IMR-90 (cell line): ENCODE data around the gene ZC3H14. TPM values are rescaled to one million over a fixed set of nuclear protein-coding genes. Genes with fewer than 3 reads are reported as not detected.

ENCODE experiments used
- ATAC-seq: fragments of 200-7000 bp; cut with Tn5 transposase; 2 replicates; pipeline ENCODE4 v1.9.1; 2020; ENCODE audit warnings: low read depth, mild to moderate bottlenecking, moderate library complexity
- BruUV-seq: library from RNA; stranded (reverse); fragments of 400-500 nt; replicated peaks from 2 replicates; lab custom pipeline; 2021; lab: Mats Ljungman, UMichigan
- CTCF ChIA-PET: fragments of 300-600 bp; formaldehyde crosslinking; extraction: SDS; loops from one replicate; lab custom pipeline; 2021; ENCODE audit warnings: antibody characterized with exemption; lab: Yijun Ruan, JAX
- POLR2A ChIA-PET: fragments of 300-600 bp; sonication (Branson Sonifier 250); formaldehyde crosslinking; loops from one replicate; lab custom pipeline; 2022; ENCODE audit warnings: antibody characterized with exemption; ENCODE audit not compliant: unreplicated experiment; lab: Charles Lee
- DNase-seq: peaks from one replicate; pipeline ENCODE4 v3.0.0; 2013
- H2AFZ ChIP-seq: replicated peaks from 2 replicates; pipeline ENCODE3; 2013; ENCODE audit warnings: low read length, mild to moderate bottlenecking; ENCODE audit not compliant: poor library complexity
- H2AK5ac ChIP-seq: 2 replicates; pipeline ENCODE4 v1.6.1; 2013; ENCODE audit warnings: low read depth, low read length, inconsistent platforms
- H2AK9ac ChIP-seq: replicated peaks from 2 replicates; pipeline ENCODE3; 2013; ENCODE audit warnings: mild to moderate bottlenecking, low read depth, low read length, moderate library complexity; ENCODE audit not compliant: poor library complexity
- H2BK120ac ChIP-seq: 2 replicates; pipeline ENCODE4 v1.6.1; 2013; ENCODE audit warnings: low read depth, low read length, inconsistent platforms
- H2BK15ac ChIP-seq: 3 replicates; pipeline ENCODE4 v1.6.1; 2013; ENCODE audit warnings: low read depth, low read length, inconsistent platforms
- H2BK20ac ChIP-seq: 2 replicates; pipeline ENCODE4 v1.6.1; 2013; ENCODE audit warnings: low read depth, mild to moderate bottlenecking, inconsistent platforms, low read length, moderate library complexity
- H2BK5ac ChIP-seq: 2 replicates; pipeline ENCODE4 v1.6.1; 2013; ENCODE audit warnings: mild to moderate bottlenecking, low read depth, low read length, inconsistent platforms; ENCODE audit not compliant: poor library complexity, severe bottlenecking
- H3K14ac ChIP-seq: replicated peaks from 2 replicates; pipeline ENCODE4 v1.6.1; 2013; ENCODE audit warnings: low read depth, low read length, inconsistent platforms
- H3K18ac ChIP-seq: 2 replicates; pipeline ENCODE4 v1.6.1; 2013; ENCODE audit warnings: low read depth, low read length, control low read depth
- H3K23ac ChIP-seq: 2 replicates; pipeline ENCODE4 v1.6.1; 2013; ENCODE audit warnings: low read depth, low read length, inconsistent platforms
- H3K27ac ChIP-seq: 2 replicates; pipeline ENCODE4 v1.5.1; 2013; ENCODE audit warnings: mild to moderate bottlenecking, control low read depth, low read length; ENCODE audit not compliant: insufficient read depth
- H3K27me3 ChIP-seq: 2 replicates; pipeline ENCODE4 v1.6.1; 2013; ENCODE audit warnings: low read length; ENCODE audit not compliant: control insufficient read depth, insufficient read depth
- H3K36me3 ChIP-seq: 2 replicates; pipeline ENCODE4 v1.6.1; 2013; ENCODE audit warnings: low read length, mixed read lengths; ENCODE audit not compliant: control insufficient read depth, insufficient read depth
- H3K4ac ChIP-seq: 2 replicates; pipeline ENCODE4 v1.6.1; 2013; ENCODE audit warnings: low read depth, low read length, inconsistent platforms
- H3K4me1 ChIP-seq: 2 replicates; pipeline ENCODE4 v1.6.1; 2013; ENCODE audit warnings: low read length, mixed read lengths; ENCODE audit not compliant: control insufficient read depth, insufficient read depth
- H3K4me2 ChIP-seq: 2 replicates; pipeline ENCODE4 v1.6.1; 2013; ENCODE audit warnings: low read depth, mild to moderate bottlenecking, control low read depth, low read length, moderate library complexity
- H3K4me3 ChIP-seq: 2 replicates; pipeline ENCODE4 v1.5.1; 2013; ENCODE audit warnings: low read depth, mild to moderate bottlenecking, control low read depth, low read length, moderate library complexity; ENCODE audit not compliant: insufficient read depth
- H3K56ac ChIP-seq: 2 replicates; pipeline ENCODE4 v1.6.1; 2013; ENCODE audit warnings: low read length, inconsistent platforms; ENCODE audit not compliant: insufficient read depth; ENCODE audit errors: extremely low read depth
- H3K79me1 ChIP-seq, 2 experiments: 2 replicates each; pipeline ENCODE4 v1.6.1; 2013; ENCODE audit warnings: low read length in 2 of 2, inconsistent platforms in 1 of 2, low read depth in 1 of 2
- H3K9ac ChIP-seq: 2 replicates; pipeline ENCODE4 v1.6.1; 2013; ENCODE audit warnings: low read depth, low read length, control low read depth
- H3K9me1 ChIP-seq: 2 replicates; pipeline ENCODE4 v1.6.1; 2013; ENCODE audit warnings: low read length, inconsistent platforms; ENCODE audit not compliant: insufficient read depth
- H3K9me3 ChIP-seq: 2 replicates; pipeline ENCODE4 v1.6.1; 2013; ENCODE audit warnings: low read length; ENCODE audit not compliant: control insufficient read depth, insufficient read depth
- H4K20me1 ChIP-seq: 2 replicates; pipeline ENCODE4 v1.6.1; 2013; ENCODE audit warnings: low read length, inconsistent platforms; ENCODE audit not compliant: insufficient read depth
- H4K5ac ChIP-seq: 2 replicates; pipeline ENCODE4 v1.6.1; 2013; ENCODE audit warnings: mild to moderate bottlenecking, low read depth, low read length, control low read depth
- H4K8ac ChIP-seq, 2 experiments: 2 replicates each; pipeline ENCODE4 v1.6.1; 2013; ENCODE audit warnings: low read depth in 2 of 2, low read length in 2 of 2, control low read depth in 1 of 2, inconsistent platforms in 1 of 2
- H4K91ac ChIP-seq: 2 replicates; pipeline ENCODE4 v1.6.1; 2013; ENCODE audit warnings: low read depth, low read length, inconsistent platforms; ENCODE audit not compliant: insufficient read depth
- CEBPB ChIP-seq: IDR thresholded peaks from 2 replicates; pipeline ENCODE4 v1.6.1; 2012; ENCODE audit warnings: low read depth, low read length, improper control_type of control experiment
- CTCF ChIP-seq: conservative IDR thresholded peaks from 2 replicates; pipeline ENCODE4 v1.5.1; 2012; ENCODE audit warnings: mild to moderate bottlenecking, low read depth, low read length, improper control_type of control experiment
- ELK1 ChIP-seq: fragments of 150-350 bp; IDR thresholded peaks from 2 replicates; pipeline ENCODE4 v1.6.1; 2016; ENCODE audit warnings: low read depth, mild to moderate bottlenecking, low read length, moderate library complexity, borderline replicate concordance
- FOS ChIP-seq: fragments of 150-350 bp; IDR thresholded peaks from 2 replicates; pipeline ENCODE4 v1.6.1; 2016; ENCODE audit warnings: low read depth, low read length
- MAFK ChIP-seq: IDR thresholded peaks from 2 replicates; pipeline ENCODE4 v1.6.1; 2012; ENCODE audit warnings: low read depth, low read length, improper control_type of control experiment
- MAZ ChIP-seq: IDR thresholded peaks from 2 replicates; pipeline ENCODE4 v1.6.1; 2012; ENCODE audit warnings: low read depth, mild to moderate bottlenecking, low read length, improper control_type of control experiment, moderate library complexity, borderline replicate concordance
- MXI1 ChIP-seq: IDR thresholded peaks from 2 replicates; pipeline ENCODE4 v1.6.1; 2012; ENCODE audit warnings: low read depth, mild to moderate bottlenecking, low read length, moderate library complexity, borderline replicate concordance
- NFE2L2 ChIP-seq: fragments of 150-350 bp; IDR thresholded peaks from 2 replicates; pipeline ENCODE4 v1.6.1; 2016; ENCODE audit warnings: low read depth, mild to moderate bottlenecking, low read length
- POLR2A ChIP-seq: IDR thresholded peaks from 2 replicates; pipeline ENCODE4 v1.6.1; 2012; ENCODE audit warnings: mild to moderate bottlenecking, low read depth, low read length
- RAD21 ChIP-seq: IDR thresholded peaks from 2 replicates; pipeline ENCODE4 v1.6.1; 2012; ENCODE audit warnings: low read length, improper control_type of control experiment
- RCOR1 ChIP-seq: IDR thresholded peaks from 2 replicates; pipeline ENCODE4 v1.6.1; 2012; ENCODE audit warnings: mild to moderate bottlenecking, low read length, improper control_type of control experiment; ENCODE audit not compliant: insufficient replicate concordance
- RFX5 ChIP-seq: IDR thresholded peaks from 2 replicates; pipeline ENCODE4 v1.8.0; 2012; ENCODE audit warnings: low read depth, mild to moderate bottlenecking, low read length, moderate library complexity
- SMC3 ChIP-seq: fragments of 150-350 bp; IDR thresholded peaks from 2 replicates; pipeline ENCODE4 v1.6.1; 2016; ENCODE audit warnings: low read depth, mild to moderate bottlenecking, antibody characterized with exemption, low read length, moderate library complexity
- USF2 ChIP-seq: fragments of 150-350 bp; IDR thresholded peaks from 2 replicates; pipeline ENCODE4 v1.6.1; 2017; ENCODE audit warnings: mild to moderate bottlenecking, antibody characterized with exemption, low read length, low read depth
- WGBS, 2 experiments: methylation state at CpG; one replicate each; pipeline versions ENCODE4 v1.1.5 to v1.1.7; 2013; ENCODE audit warnings: missing lambda C conversion rate in 2 of 2; ENCODE audit not compliant: insufficient read length in 1 of 2; ENCODE audit errors: extremely low coverage in 2 of 2; 5-methylcytosine and 5-hydroxymethylcytosine counted together
- dilution Hi-C: fragments of 300-500 bp; cut with HindIII; formaldehyde crosslinking; loops from one replicate; pipeline ENCODE4 v1.14.3; 2018; ENCODE audit warnings: low sequenced_read_pairs; ENCODE audit not compliant: unreplicated experiment
- in situ Hi-C: fragments of 300-500 bp; cut with MboI; formaldehyde crosslinking; loops from 3 replicates; pipeline ENCODE4 v1.14.3; 2019; ENCODE audit warnings: low sequenced_read_pairs, inconsistent platforms, mixed read lengths
- intact Hi-C: fragments of 100-400 bp; cut with micrococcal nuclease; formaldehyde crosslinking; loops from 2 replicates; pipeline ENCODE4 v1.10.0; 2022
- polyA plus RNA-seq, 3 experiments: library from polyadenylated mRNA; depleted of rRNA; stranded (reverse); fragments of >200 nt; gene quantifications; 2 replicates each; pipeline ENCODE4 v1.2.3, GENCODE V29; 2012; ENCODE audit warnings: low replicate concordance in 1 of 3
- total RNA-seq: library from RNA; depleted of rRNA; stranded (reverse); fragments of >200 nt; gene quantifications from 2 replicates; pipeline ENCODE4 v1.2.3, GENCODE V29; 2012

The ZC3H14 gene
- total and polyA plus RNA-seq, 2 of the 4 experiments (the other 2 are of a cell fraction) = 72.5 to 111 TPM

DNA sequence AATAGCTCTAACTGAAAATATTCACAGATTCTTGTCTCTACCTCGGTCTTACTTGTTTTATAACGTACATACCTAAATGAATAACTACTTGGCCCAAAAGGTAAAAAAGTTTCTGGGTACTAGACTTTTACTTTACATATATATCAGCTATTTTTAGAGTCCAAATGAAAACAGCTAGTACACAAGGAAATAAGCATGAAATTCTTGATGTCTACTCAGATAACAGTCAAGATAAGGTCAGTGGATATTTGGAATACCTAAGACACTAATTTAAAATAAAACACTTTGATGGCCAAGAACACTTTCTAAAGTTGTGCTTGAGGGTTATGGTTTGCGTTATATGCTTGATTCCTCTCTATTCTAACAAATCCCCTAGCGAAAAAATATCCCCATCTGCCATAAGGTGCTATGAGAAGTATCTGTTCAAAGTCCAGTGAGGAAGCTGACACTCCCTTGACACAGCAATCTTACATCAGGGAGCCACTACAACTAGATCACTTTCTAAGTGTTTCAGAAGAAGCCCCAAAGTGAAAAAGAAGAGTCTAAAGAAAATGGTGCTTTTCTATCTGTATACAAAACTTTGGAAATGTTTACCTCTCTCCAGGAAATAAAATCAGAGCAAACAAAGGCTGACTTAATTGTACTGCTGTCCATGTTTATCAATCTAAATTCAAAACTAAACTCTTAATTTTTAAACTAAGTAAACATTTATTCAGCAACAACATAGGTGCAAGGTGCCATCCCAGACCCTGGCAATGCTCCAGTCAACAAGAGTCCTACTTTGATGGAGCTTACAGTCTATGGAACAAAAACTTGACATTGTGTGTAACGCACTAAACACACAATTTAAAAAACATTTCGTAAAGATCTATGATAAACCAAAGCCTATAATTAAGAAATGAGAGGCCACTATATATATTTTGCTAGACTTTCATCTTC is 19.7 kb upstream of the ZC3H14 start:
- no peak overlapping the region for H3K4ac ChIP-seq
- no peak for DNase-seq
- dilution Hi-C loops = no loop called here
- no peak overlapping the region for H3K14ac ChIP-seq
- no peaks in the 10 kb centered on the region for H3K9me3 ChIP-seq
- POLR2A ChIA-PET = no interaction called here
- H4K20me1 ChIP-seq = peaks cover 45% of the 10 kb centered on the region
- H4K8ac ChIP-seq = no peak overlapping the region
- no peak overlapping the region for H2BK20ac ChIP-seq
- H3K9me1 ChIP-seq = peaks cover 11% of the 10 kb centered on the region; the same call in 1 of the 2 replicates
- no TSS peak for BruUV-seq
- no peak overlapping the region for H2BK15ac ChIP-seq
- no peak overlapping the region for H3K18ac ChIP-seq
- no peak overlapping the region for H4K91ac ChIP-seq
- no peaks in the 10 kb centered on the region for H3K27me3 ChIP-seq
- no peak overlapping the region for H2AK5ac ChIP-seq
- peaks cover 33% of the 10 kb centered on the region for H3K36me3 ChIP-seq
- no peak overlapping the region for H4K5ac ChIP-seq
- no peak overlapping the region for H3K4me2 ChIP-seq
- no peak overlapping the region for H3K9ac ChIP-seq
- in situ Hi-C loops = no loop called here
- H3K23ac ChIP-seq = no peak overlapping the region
- H3K4me1 ChIP-seq = peaks cover 3% of the 10 kb centered on the region; the same call in 1 of the 2 replicates
- H2AFZ ChIP-seq = no peak overlapping the region
- H3K27ac ChIP-seq = no peak overlapping the region
- H2BK120ac ChIP-seq = no peak overlapping the region
- H3K4me3 ChIP-seq = no peak overlapping the region
- intact Hi-C loops = no loop called here
- CTCF ChIA-PET = interaction anchor here (0.8 kb wide), 1 partner anchor 8 kb away, joined by 3 read pairs; no protein-coding TSS in a partner anchor
- no peak overlapping the region for H2BK5ac ChIP-seq
- ATAC-seq = no peak; the same call in 1 of the 2 replicates
- no CpG with 5 or more reads among the region's 6 CpGs for WGBS, 2 experiments
- H3K79me1 ChIP-seq = peaks cover 32 to 71% of the 10 kb centered on the region in 2 experiments
- no peak overlapping the region for H3K56ac ChIP-seq
- H2AK9ac ChIP-seq = no peak overlapping the region
- no peak for TF ChIP-seq POLR2A
- no peak for TF ChIP-seq RAD21
- TF ChIP-seq SMC3 = no peak
- no peak for TF ChIP-seq CTCF
- TF ChIP-seq ELK1 = no peak
- TF ChIP-seq MAZ = no peak
- TF ChIP-seq RCOR1 = no peak
- TF ChIP-seq RFX5 = no peak
- TF ChIP-seq MAFK = no peak
- no peak for TF ChIP-seq NFE2L2
- no peak for TF ChIP-seq CEBPB
- TF ChIP-seq MXI1 = no peak
- no peak for TF ChIP-seq USF2
- TF ChIP-seq FOS = no peak
